GM23338 (cell line): ENCODE measurements around the gene TPK1. TPM values are rescaled to one million over a fixed set of nuclear protein-coding genes. Genes with fewer than 3 reads are reported as not detected.

Experiments used
- ATAC-seq: fragments of 200-7000 bp; cut with Tn5 transposase; 3 replicates; pipeline ENCODE4 v1.9.1; 2020
- DNase-seq: peaks from one replicate; pipeline ENCODE4 v3.0.0-alpha.2; 2015; ENCODE audit warnings: low spot score
- H2AFZ ChIP-seq: fragments of 200-600 bp; sonication (generic); 2 replicates; pipeline ENCODE4 v1.8.0; 2016; ENCODE audit warnings: antibody characterized with exemption, mild to moderate bottlenecking, moderate library complexity
- H3F3A ChIP-seq: fragments of 200-600 bp; sonication (generic); replicated peaks from 2 replicates; pipeline ENCODE4 v1.8.0; 2017; ENCODE audit warnings: antibody characterized with exemption, mixed run types, low read depth
- H3K27ac ChIP-seq: fragments of 200-600 bp; sonication (generic); 2 replicates; pipeline ENCODE4 v1.6.1; 2016; ENCODE audit warnings: low read depth
- H3K27me3 ChIP-seq: fragments of 200-600 bp; sonication (generic); 2 replicates; pipeline ENCODE4 v1.8.0; 2016; ENCODE audit warnings: mild to moderate bottlenecking, mixed run types, moderate library complexity; ENCODE audit not compliant: insufficient read depth
- H3K36me3 ChIP-seq: fragments of 200-600 bp; sonication (generic); 2 replicates; pipeline ENCODE4 v1.8.0; 2016; ENCODE audit warnings: mild to moderate bottlenecking; ENCODE audit not compliant: insufficient read depth
- H3K4me1 ChIP-seq: fragments of 200-600 bp; sonication (generic); 2 replicates; pipeline ENCODE4 v1.8.0; 2016; ENCODE audit warnings: mild to moderate bottlenecking, moderate library complexity; ENCODE audit not compliant: insufficient read depth
- H3K4me2 ChIP-seq: fragments of 200-600 bp; sonication (generic); 2 replicates; pipeline ENCODE4 v1.7.1; 2017; ENCODE audit warnings: mixed run types
- H3K4me3 ChIP-seq: fragments of 200-600 bp; sonication (generic); 2 replicates; pipeline ENCODE4 v1.6.1; 2016; ENCODE audit warnings: mixed run types
- H3K79me2 ChIP-seq: fragments of 200-600 bp; sonication (generic); replicated peaks from 2 replicates; pipeline ENCODE4 v1.8.0; 2017; ENCODE audit warnings: mild to moderate bottlenecking; ENCODE audit not compliant: insufficient read depth
- H3K9me2 ChIP-seq: fragments of 200-600 bp; sonication (generic); 2 replicates; pipeline ENCODE4 v1.8.0; 2017; ENCODE audit not compliant: insufficient read depth
- H4K20me1 ChIP-seq: fragments of 200-600 bp; sonication (generic); replicated peaks from 2 replicates; pipeline ENCODE4 v1.8.0; 2017; ENCODE audit warnings: mild to moderate bottlenecking; ENCODE audit not compliant: insufficient read depth
- H3K27ac Mint-ChIP-seq: 2 replicates; pipeline ENCODE4 v1.8.0; 2020; ENCODE audit warnings: inconsistent platforms, mild to moderate bottlenecking, moderate library complexity, mixed read lengths
- H3K27me3 Mint-ChIP-seq: 3 replicates; pipeline ENCODE4 v1.8.0; 2022; ENCODE audit warnings: low read depth, mild to moderate bottlenecking, moderate library complexity, mixed read lengths, inconsistent platforms; ENCODE audit not compliant: insufficient read depth, poor library complexity
- H3K36me3 Mint-ChIP-seq: 3 replicates; pipeline ENCODE4 v1.8.0; 2021; ENCODE audit warnings: low read depth, mild to moderate bottlenecking, inconsistent platforms, moderate library complexity, mixed read lengths
- H3K4me1 Mint-ChIP-seq: 3 replicates; pipeline ENCODE4 v1.8.0; 2020; ENCODE audit warnings: mild to moderate bottlenecking, inconsistent platforms, mixed read lengths
- H3K4me3 Mint-ChIP-seq: 3 replicates; pipeline ENCODE4 v1.8.0; 2021; ENCODE audit warnings: moderate library complexity, mild to moderate bottlenecking, inconsistent platforms, mixed read lengths
- H3K9me3 Mint-ChIP-seq: 3 replicates; pipeline ENCODE4 v1.8.0; 2020; ENCODE audit warnings: moderate library complexity, mild to moderate bottlenecking, inconsistent platforms, mixed read lengths
- CREB1 ChIP-seq: fragments of 250-450 bp; sonication (Bioruptor Pico); IDR thresholded peaks from 2 replicates; pipeline ENCODE4 v1.5.0; 2020; ENCODE audit warnings: low read depth, mild to moderate bottlenecking, moderate library complexity
- CTCF ChIP-seq, 2 experiments: fragments of 200-600 bp in 1 of 2; sonication (generic) in 1 of 2; conservative IDR thresholded peaks; 2 replicates each; pipeline versions ENCODE4 v1.5.1 to v1.6.1; 2016 to 2017; ENCODE audit warnings: antibody characterized with exemption in 2 of 2, low read depth in 2 of 2, mild to moderate bottlenecking in 2 of 2, moderate library complexity in 1 of 2
- EZH2 ChIP-seq: fragments of 200-600 bp; sonication (generic); IDR thresholded peaks from one replicate; pipeline ENCODE4 v1.8.0; 2017; ENCODE audit warnings: antibody characterized with exemption, mild to moderate bottlenecking, low read depth; ENCODE audit not compliant: unreplicated experiment
- EZH2phosphoT487 ChIP-seq: fragments of 200-600 bp; sonication (generic); IDR thresholded peaks from one replicate; pipeline ENCODE4 v1.8.1; 2018; ENCODE audit warnings: antibody characterized with exemption; ENCODE audit not compliant: unreplicated experiment
- JUNB ChIP-seq: IDR thresholded peaks from one replicate; pipeline ENCODE4 v1.6.1; 2016; ENCODE audit warnings: antibody characterized with exemption; ENCODE audit not compliant: unreplicated experiment
- NANOG ChIP-seq: IDR thresholded peaks from 2 replicates; pipeline ENCODE4 v1.6.1; 2016; ENCODE audit warnings: antibody characterized with exemption, borderline replicate concordance
- POLR2AphosphoS5 ChIP-seq: IDR thresholded peaks from 2 replicates; pipeline ENCODE4 v1.6.1; 2016; ENCODE audit warnings: antibody characterized with exemption, low read depth
- REST ChIP-seq: IDR thresholded peaks from one replicate; pipeline ENCODE4 v1.6.1; 2018; ENCODE audit warnings: antibody characterized with exemption; ENCODE audit not compliant: unreplicated experiment
- STAT1 ChIP-seq: IDR thresholded peaks from one replicate; pipeline ENCODE4 v1.6.1; 2016; ENCODE audit warnings: antibody characterized with exemption; ENCODE audit not compliant: unreplicated experiment
- ZNF114 ChIP-seq: fragments of 250-450 bp; sonication (Bioruptor Pico); IDR thresholded peaks from 2 replicates; pipeline ENCODE4 v1.5.0; 2020; ENCODE audit warnings: mild to moderate bottlenecking, moderate library complexity
- ZNF331 ChIP-seq: fragments of 250-450 bp; sonication (Bioruptor Pico); IDR thresholded peaks from 2 replicates; pipeline ENCODE4 v1.5.0; 2020; ENCODE audit warnings: low read depth, mild to moderate bottlenecking, moderate library complexity
- polyA plus RNA-seq: library from polyadenylated mRNA; unstranded; fragments of >200 nt; fragmentation: Nextera tagmentation; extraction: Ambion mirVana; gene quantifications from 2 replicates; pipeline ENCODE4 v1.2.1, GENCODE V29; 2016
- total RNA-seq: library from RNA; depleted of rRNA; stranded (reverse); fragments of >200 nt; shearing (Covaris generic); gene quantifications from 2 replicates; pipeline ENCODE4 v1.2.3, GENCODE V29; 2014
- TF ChIP-seq, protein P1 (sequence below): IDR thresholded peaks from 2 replicates; pipeline ENCODE4 v1.6.1; 2016; ENCODE audit warnings: antibody characterized with exemption

TPK1 gene
- total and polyA plus RNA-seq, 2 experiments from 2014 or later, result 2.6 to 2.9 TPM

GRCh38 chr7:144622745-144623144 is 213.1 kb downstream of the TPK1 start:
- peaks cover 10% of the 10 kb centered on the region; the same call in 1 of the 3 replicates for H3K9me3 Mint-ChIP-seq
- DNase-seq (no peak), ATAC-seq (no peak)
- H3K4me3 ChIP-seq, result no peak overlapping the region
- H3F3A ChIP-seq, result no peaks in the 10 kb centered on the region
- H2AFZ ChIP-seq, result no peak overlapping the region
- H3K4me3 Mint-ChIP-seq, result no peak overlapping the region
- no peaks in the 10 kb centered on the region for H3K27me3 Mint-ChIP-seq
- no peaks in the 10 kb centered on the region for H3K9me2 ChIP-seq
- TF ChIP-seq ZNF331 (CRISPR knock-in tag), result no peak
- no peak for TF ChIP-seq REST
- no peak for TF ChIP-seq NANOG
- no peak for TF ChIP-seq CREB1 (CRISPR knock-in tag)
- TF ChIP-seq EZH2phosphoT487, result no peak
- no peak for TF ChIP-seq STAT1
- TF ChIP-seq CTCF (conservative IDR thresholded peaks at IDR 0.05; ENCODE audit: low read depth in 2 of 2), result no peak
- no peaks in the 10 kb centered on the region for H3K27me3 ChIP-seq
- no peaks in the 10 kb centered on the region for H3K36me3 Mint-ChIP-seq
- no peak overlapping the region for H3K4me2 ChIP-seq
- no peaks in the 10 kb centered on the region for H3K4me1 ChIP-seq
- H3K79me2 ChIP-seq, result no peaks in the 10 kb centered on the region
- H3K27ac Mint-ChIP-seq, result no peak overlapping the region
- no peaks in the 10 kb centered on the region for H3K4me1 Mint-ChIP-seq
- no peaks in the 10 kb centered on the region for H4K20me1 ChIP-seq
- no peak overlapping the region for H3K27ac ChIP-seq
- no peaks in the 10 kb centered on the region for H3K36me3 ChIP-seq

- Histone ChIP-seq H3K4me3 (no peak overlapping the region), H3K79me2 (no peaks in the 10 kb centered on the region), H3K9me2 (no peaks in the 10 kb centered on the region), H3K4me2 (no peak overlapping the region), H3K27me3 (no peaks in the 10 kb centered on the region), H4K20me1 (no peaks in the 10 kb centered on the region), H3K27ac (no peak overlapping the region), H2AFZ (no peak overlapping the region), H3F3A (no peaks in the 10 kb centered on the region), H3K4me1 (no peaks in the 10 kb centered on the region), H3K36me3 (no peaks in the 10 kb centered on the region)
- DNase-seq, result no peak
- ATAC-seq, result no peak
- Mint-ChIP-seq H3K9me3 (no peaks in the 10 kb centered on the region), H3K36me3 (no peaks in the 10 kb centered on the region), H3K4me3 (no peak overlapping the region), H3K27ac (no peak overlapping the region), H3K4me1 (no peaks in the 10 kb centered on the region), H3K27me3 (no peaks in the 10 kb centered on the region)
- no peak for TF ChIP-seq JUNB
- TF ChIP-seq ZNF331 (CRISPR knock-in tag), result no peak
- TF ChIP-seq ZNF114 (CRISPR knock-in tag), result no peak
- TF ChIP-seq EZH2, result no peak
- TF ChIP-seq, protein P1, sequence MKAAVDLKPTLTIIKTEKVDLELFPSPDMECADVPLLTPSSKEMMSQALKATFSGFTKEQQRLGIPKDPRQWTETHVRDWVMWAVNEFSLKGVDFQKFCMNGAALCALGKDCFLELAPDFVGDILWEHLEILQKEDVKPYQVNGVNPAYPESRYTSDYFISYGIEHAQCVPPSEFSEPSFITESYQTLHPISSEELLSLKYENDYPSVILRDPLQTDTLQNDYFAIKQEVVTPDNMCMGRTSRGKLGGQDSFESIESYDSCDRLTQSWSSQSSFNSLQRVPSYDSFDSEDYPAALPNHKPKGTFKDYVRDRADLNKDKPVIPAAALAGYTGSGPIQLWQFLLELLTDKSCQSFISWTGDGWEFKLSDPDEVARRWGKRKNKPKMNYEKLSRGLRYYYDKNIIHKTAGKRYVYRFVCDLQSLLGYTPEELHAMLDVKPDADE, result no peak
- TF ChIP-seq EZH2phosphoT487, result no peak
- TF ChIP-seq REST, result no peak
- TF ChIP-seq POLR2AphosphoS5, result no peak
- no peak for TF ChIP-seq CTCF (conservative IDR thresholded peaks at IDR 0.05; ENCODE audit: low read depth in 2 of 2)
- TF ChIP-seq NANOG, result no peak
These were observed 229.6 kb downstream of the TPK1 start for GRCh38 chr7:144606261-144606660.
